DOHH2 (cell line): ENCODE data around the gene TTBK1.

Source experiments
- CTCF ChIP-seq: fragments of 200-600 bp; sonication (generic); IDR thresholded peaks from one replicate; pipeline ENCODE4 v1.5.1; 2014; ENCODE audit warnings: antibody characterized with exemption, mild to moderate bottlenecking, low read depth, low read length; ENCODE audit not compliant: poor library complexity, severe bottlenecking
- EZH2phosphoT487 ChIP-seq: fragments of 200-600 bp; sonication (generic); IDR thresholded peaks from 2 replicates; pipeline ENCODE4 v1.6.1; 2017; ENCODE audit warnings: borderline replicate concordance, mild to moderate bottlenecking, antibody characterized with exemption, low read length, moderate library complexity, mixed read lengths

DNA sequence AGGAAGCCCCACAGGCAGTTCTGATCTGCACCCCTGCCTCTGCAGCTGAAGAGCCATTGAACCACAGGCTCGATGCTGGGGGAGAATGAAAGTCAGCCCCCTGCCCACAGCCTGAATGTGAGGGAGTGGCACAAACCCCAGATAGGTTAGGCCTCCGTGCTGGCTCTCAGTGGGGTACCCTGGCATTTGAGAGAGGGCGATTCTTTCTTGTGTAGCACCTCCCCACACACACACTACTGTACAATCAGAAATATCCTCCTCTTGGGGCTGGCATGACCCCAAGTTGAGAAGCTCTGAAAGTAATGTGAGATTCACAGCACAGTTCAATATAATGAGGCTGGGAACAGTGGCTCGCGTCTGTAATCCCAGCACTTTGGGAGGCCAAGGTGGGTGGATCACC is 17.9 kb downstream of the TTBK1 start:
- TF ChIP-seq CTCF (no peak), EZH2phosphoT487 (no peak)
